ENCODE results near the gene TST.

TST gene

DNA sequence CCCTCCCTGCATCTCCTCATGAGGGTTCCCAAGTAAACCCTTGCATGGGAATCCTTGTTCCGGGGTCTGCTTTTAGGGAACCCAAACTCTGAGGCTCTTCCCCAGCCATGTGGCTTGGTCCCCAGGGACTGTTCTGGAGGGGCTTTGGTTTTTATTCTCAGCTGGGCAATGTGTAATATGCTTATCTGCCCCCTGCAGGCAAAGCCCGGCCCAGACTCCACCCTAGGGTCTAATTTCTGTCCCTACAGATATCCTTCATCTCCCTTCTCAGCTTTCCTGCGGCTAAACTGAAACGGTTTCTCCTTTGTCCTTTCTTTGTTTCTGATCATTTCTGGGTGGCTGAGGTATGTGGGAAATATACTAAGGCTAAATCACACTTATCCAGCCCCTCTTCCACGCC is 37.1 kb downstream of the TST start:
- no peak for DNase-seq (ENCODE audit: low read depth in 2 of 2)

GRCh38 chr22:36981247-36981775 is 37.9 kb downstream of the TST start:
- DNase-seq (ENCODE audit: low read depth in 2 of 2) = no peak

DNA sequence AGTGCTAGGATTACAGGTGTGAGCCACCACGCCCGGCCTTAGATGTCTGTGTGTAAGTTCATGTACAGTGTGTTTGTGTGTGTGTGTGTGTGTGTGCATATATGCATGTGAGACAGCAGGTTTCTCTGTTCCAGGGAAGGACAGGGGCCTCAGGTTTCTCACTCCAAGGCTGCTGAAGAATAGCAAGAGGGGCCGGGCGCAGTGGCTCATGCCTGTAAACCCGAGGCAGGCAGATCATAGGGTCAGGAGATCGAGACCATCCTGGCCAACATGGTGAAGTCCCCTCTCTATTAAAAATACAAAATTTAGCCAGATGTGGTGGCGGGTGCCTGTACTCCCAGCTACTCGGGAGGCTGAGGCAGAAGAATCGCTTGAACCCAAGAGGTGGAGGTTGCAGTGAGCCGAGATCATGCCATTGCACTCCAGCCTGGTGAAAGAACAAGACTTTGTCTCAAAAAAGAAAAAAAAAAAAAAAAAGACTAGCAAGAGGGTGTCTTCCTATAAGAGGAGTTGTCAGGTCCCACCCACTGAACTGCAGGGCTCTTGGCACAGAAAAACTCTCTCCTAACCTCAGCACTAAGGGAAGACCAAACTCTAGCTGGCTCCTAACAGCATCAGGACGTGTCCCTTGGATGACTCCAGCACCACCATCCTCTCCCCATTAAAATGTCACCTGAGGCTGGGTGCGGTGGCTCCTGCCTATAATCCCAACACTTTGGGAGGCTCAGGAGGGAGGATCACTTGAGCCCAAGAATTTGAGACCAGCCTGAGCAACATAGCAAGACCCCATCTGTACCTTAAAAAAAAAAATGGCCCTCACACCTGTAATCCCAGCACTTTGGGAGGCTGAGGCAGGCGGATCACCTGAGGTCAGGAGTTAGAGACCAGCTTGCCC is 40.0 kb downstream of the TST start:
- DNase-seq (ENCODE audit: low read depth in 2 of 2) = no peak

DNA sequence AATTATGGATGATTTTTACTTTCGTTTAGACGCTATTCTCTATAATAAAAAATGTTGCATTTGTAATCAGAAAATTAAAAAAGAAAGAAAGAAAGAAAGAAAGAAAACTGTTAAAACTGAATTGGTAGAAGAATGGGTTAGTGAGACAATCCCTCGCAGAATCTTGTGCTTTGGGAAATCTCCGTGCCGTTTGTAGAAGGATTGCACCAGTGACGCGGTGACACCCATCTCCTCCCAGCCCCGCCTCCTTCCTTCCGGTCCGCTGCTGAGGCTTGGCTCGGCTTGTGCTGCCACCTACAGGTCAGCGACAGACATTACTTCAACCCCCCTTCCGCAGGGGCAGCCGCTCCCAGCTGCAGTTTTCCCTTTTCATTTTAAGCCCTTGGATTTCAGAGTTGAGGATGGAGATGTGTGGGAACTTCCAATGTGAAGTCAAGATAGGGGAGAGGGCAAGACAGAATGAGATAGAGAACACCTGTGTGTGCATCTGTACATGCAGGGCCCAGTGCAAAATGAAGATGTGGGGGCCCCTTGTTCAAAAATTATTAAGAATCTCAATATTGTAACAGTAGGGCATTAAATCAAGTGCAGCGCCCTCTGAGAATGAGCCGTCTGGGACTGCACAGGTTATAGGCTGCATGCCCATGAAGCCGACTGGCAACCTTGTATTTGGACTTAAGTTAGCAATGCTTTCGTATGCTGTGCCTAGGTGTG is 41.1 kb downstream of the TST start:
- peak; percentile 77 to 82 for DNase-seq (ENCODE audit: low read depth in 2 of 2)

GRCh38 chr22:36977401-36977861 is 41.8 kb downstream of the TST start:
- peak; percentile 45 to 72 for DNase-seq (ENCODE audit: low read depth in 2 of 2)

DNA sequence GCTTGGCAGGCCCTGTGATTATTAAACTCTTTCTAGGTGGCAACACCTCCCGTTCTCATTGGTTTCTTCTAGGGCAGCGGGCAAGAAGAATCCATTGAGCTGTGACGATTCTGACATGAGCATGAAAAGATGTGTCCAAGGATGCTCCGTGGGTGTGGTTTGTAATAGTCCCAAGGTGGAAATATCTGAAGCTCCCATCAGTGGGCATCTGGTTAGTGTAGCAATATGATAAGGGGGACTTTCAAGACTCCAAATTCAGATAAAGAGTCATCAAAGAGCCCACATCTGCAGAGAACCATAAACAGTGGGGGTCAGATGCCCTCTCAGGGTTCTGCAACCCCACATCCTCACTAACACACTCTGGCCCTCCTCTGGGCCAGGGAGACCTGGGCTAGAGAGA is 42.6 kb downstream of the TST start:
- no peak for DNase-seq (ENCODE audit: low read depth in 2 of 2)

- DNase-seq (ENCODE audit: low read depth in 2 of 2) = no peak
These were observed 47.7 kb downstream of the TST start for GRCh38 chr22:36971341-36972125.

DNA sequence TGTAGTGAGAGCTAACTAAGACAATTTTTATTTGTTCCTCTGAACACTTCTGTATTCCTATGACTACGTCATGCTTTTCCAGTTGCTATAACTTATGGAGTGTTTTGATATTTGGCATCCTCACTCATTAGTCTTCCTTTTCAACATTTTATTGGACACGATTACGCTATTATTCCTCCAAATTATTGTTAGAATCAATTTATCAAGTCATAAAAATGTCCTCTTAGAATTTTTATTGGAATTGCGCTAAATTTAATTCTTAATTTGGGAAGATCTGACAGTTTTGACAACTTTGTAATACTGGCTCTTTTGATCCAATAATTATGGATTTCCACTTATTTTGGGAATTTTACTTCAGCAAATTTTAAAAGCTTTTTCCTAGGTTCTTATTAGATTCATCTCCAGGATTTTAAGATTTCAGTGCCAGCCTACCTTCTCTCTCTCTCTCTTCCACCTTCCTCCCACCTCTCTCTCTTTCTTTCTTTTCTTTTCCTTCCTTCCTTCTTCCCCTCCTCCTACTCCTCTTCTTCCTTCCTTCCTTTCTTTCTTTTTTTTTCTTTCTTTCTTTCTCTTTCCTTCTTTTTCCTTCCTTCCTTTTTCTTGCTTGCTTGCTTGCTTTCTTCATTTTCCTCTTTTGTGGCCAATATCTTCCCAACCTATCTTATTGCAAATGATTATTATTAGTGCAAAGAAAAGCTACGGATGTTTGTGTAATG is 50.8 kb downstream of the TST start:
- no peak for DNase-seq (ENCODE audit: low read depth in 2 of 2)

GRCh38 chr22:36966851-36967540 is 52.3 kb downstream of the TST start:
- no peak for DNase-seq (ENCODE audit: low read depth in 2 of 2)

GRCh38 chr22:36965696-36966095 is 53.6 kb downstream of the TST start:
- DNase-seq (ENCODE audit: low read depth in 2 of 2) = no peak

GRCh38 chr22:36964106-36964505 is 55.1 kb downstream of the TST start:
- DNase-seq (ENCODE audit: low read depth in 2 of 2) = no peak

DNA sequence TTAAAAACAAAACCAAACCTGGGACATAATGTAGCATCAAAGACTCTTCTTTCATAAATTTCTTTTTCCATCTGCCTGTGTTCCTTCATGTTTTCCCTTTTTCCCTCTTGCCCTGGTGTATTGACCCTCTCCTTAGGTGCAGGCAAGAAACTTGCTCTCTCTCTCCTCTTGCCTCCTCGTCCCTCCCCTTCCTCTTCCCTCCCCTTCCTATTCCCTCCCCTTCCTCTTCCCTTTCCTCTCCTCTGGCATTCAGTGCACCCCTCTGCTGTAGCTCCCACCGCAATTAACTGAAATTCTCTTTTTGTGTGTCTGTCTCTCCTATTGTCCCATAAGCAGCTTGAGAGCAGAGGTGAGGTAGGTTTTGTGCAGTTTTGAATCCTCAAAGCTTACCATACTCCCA is 55.9 kb downstream of the TST start:
- DNase-seq (ENCODE audit: low read depth in 2 of 2) = no peak

DNA sequence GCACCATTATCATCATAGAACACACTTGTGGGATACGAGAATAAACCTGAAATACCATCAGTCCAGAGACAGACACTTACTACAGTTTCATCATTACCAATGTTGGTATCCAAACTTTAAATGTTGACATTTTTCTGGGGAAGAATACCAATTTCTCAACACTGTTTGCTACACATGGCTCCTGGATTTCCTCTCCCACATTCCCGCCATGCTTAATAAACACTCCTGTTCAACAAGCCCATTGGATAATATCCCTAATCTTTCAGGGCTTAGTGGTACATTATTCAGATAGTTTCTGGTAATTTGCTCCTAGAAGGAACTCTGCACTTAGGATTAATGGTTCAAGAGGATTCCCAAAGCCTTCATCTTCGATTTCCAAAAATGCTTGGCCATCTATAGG is 57.6 kb downstream of the TST start:
- DNase-seq (ENCODE audit: low read depth in 2 of 2) = no peak

Measured in stimulated activated CD8-positive, alpha-beta memory T cell treated with anti-CD3 and anti-CD28 coated beads, Interleukin-7, amount 100 ng/mL, for 1 hour (primary cell).